Right ventricle myocardium inferior (tissue), 1 donor: Measurements from ENCODE around the gene S1PR4. TPM values are rescaled to one million over a fixed set of nuclear protein-coding genes. Genes with fewer than 3 reads are reported as not detected.

Experiments
- total RNA-seq: library from RNA; stranded (reverse); fragmentation: NEBNext Ultra II Directional; extraction: Animal tissue kit (Norgen Biotek cat#: 25700); gene quantifications from one replicate; pipeline ENCODE4 v1.2.1, GENCODE V29; 2021
- donor health status: DM: no; HTN: yes; CAD: no; lungs with severe emphysema.

Gene S1PR4
- total RNA-seq, 1 donor from 2014 or later, result 1.2 TPM

Other genes with a start within 250 kb of the S1PR4 start
- 2.6 TPM for gene ZNF77, start 233.8 kb upstream of the S1PR4 start, total RNA-seq
- 1.1 TPM for gene TLE6, start 201.2 kb upstream of the S1PR4 start, total RNA-seq
- 58.6 TPM for gene TLE2, start 149.5 kb upstream of the S1PR4 start, total RNA-seq
- 775 TPM for gene TLE5, start 116.3 kb upstream of the S1PR4 start, total RNA-seq
- 64.7 TPM for gene GNA11, start 84.4 kb upstream of the S1PR4 start, total RNA-seq
- gene GNA15, start 42.7 kb upstream of the S1PR4 start, total RNA-seq, result 2.9 TPM
- 23.7 TPM for gene NCLN, start 7.2 kb downstream of the S1PR4 start, total RNA-seq
- gene CELF5, start 45.9 kb downstream of the S1PR4 start, total RNA-seq, result not detected
- 164 TPM for gene NFIC, start 187.8 kb downstream of the S1PR4 start, total RNA-seq